Panc1 (cell line): ENCODE data around the gene HPS6.

Experiments used
- POLR2AphosphoS5 ChIP-seq: IDR thresholded peaks from 2 replicates; pipeline ENCODE4 v1.6.1; 2012; ENCODE audit warnings: mild to moderate bottlenecking, low read depth, low read length, moderate library complexity
- SIN3A ChIP-seq: IDR thresholded peaks from 2 replicates; pipeline ENCODE4 v1.6.1; 2012; ENCODE audit warnings: low read depth, mild to moderate bottlenecking, low read length, moderate library complexity, borderline replicate concordance; ENCODE audit not compliant: insufficient read depth
- TCF7L2 ChIP-seq: IDR thresholded peaks from 2 replicates; pipeline ENCODE4 v1.6.1; 2011; ENCODE audit warnings: mild to moderate bottlenecking, low read depth, low read length, inconsistent platforms
- TF ChIP-seq, protein P1 (sequence below): fragments of 450-650 bp; IDR thresholded peaks from 2 replicates; pipeline ENCODE4 v1.5.1; 2017; ENCODE audit warnings: mild to moderate bottlenecking
- TF ChIP-seq, protein P2 (sequence below), 2 experiments: IDR thresholded peaks; 2 replicates each; pipeline ENCODE4 v1.6.1; 2011 to 2012; ENCODE audit warnings: low read depth in 2 of 2, control low read depth in 1 of 2, low read length in 1 of 2, mild to moderate bottlenecking in 1 of 2, moderate library complexity in 1 of 2; ENCODE audit not compliant: insufficient read depth in 1 of 2

DNA sequence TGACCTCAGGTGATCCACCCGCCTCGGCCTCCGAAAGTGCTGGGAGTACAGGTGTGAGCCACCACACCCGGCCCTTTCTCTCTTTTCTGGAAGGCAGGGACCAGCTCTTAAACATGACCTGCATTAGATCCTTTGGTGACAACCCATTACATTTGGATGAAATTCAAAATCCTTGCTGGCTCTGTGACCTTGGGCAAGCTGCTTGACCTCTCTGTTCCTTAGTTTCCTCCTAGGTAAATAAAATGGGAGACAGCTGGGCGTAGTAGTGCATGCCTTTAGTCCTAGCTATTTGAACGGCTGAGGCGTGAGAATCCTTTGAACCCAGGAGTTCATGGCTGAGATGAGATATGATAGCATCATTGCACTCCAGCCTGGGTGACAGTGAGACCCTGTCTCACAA, 31.3 kb downstream of the HPS6 start:
- TF ChIP-seq, protein P1, sequence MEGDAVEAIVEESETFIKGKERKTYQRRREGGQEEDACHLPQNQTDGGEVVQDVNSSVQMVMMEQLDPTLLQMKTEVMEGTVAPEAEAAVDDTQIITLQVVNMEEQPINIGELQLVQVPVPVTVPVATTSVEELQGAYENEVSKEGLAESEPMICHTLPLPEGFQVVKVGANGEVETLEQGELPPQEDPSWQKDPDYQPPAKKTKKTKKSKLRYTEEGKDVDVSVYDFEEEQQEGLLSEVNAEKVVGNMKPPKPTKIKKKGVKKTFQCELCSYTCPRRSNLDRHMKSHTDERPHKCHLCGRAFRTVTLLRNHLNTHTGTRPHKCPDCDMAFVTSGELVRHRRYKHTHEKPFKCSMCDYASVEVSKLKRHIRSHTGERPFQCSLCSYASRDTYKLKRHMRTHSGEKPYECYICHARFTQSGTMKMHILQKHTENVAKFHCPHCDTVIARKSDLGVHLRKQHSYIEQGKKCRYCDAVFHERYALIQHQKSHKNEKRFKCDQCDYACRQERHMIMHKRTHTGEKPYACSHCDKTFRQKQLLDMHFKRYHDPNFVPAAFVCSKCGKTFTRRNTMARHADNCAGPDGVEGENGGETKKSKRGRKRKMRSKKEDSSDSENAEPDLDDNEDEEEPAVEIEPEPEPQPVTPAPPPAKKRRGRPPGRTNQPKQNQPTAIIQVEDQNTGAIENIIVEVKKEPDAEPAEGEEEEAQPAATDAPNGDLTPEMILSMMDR = no peak
- TF ChIP-seq POLR2AphosphoS5 = no peak
- TF ChIP-seq, protein P2, sequence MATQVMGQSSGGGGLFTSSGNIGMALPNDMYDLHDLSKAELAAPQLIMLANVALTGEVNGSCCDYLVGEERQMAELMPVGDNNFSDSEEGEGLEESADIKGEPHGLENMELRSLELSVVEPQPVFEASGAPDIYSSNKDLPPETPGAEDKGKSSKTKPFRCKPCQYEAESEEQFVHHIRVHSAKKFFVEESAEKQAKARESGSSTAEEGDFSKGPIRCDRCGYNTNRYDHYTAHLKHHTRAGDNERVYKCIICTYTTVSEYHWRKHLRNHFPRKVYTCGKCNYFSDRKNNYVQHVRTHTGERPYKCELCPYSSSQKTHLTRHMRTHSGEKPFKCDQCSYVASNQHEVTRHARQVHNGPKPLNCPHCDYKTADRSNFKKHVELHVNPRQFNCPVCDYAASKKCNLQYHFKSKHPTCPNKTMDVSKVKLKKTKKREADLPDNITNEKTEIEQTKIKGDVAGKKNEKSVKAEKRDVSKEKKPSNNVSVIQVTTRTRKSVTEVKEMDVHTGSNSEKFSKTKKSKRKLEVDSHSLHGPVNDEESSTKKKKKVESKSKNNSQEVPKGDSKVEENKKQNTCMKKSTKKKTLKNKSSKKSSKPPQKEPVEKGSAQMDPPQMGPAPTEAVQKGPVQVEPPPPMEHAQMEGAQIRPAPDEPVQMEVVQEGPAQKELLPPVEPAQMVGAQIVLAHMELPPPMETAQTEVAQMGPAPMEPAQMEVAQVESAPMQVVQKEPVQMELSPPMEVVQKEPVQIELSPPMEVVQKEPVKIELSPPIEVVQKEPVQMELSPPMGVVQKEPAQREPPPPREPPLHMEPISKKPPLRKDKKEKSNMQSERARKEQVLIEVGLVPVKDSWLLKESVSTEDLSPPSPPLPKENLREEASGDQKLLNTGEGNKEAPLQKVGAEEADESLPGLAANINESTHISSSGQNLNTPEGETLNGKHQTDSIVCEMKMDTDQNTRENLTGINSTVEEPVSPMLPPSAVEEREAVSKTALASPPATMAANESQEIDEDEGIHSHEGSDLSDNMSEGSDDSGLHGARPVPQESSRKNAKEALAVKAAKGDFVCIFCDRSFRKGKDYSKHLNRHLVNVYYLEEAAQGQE (IDR thresholded peaks at IDR 0.05; ENCODE audit: insufficient read depth in 1 of 2, low read depth in 2 of 2, low read length in 1 of 2) = no peak
- no peak for TF ChIP-seq SIN3A
- no peak for TF ChIP-seq TCF7L2
